Cardiac muscle cell (in vitro differentiated cells and primary cell): ENCODE measurements around the gene CRISPLD2. TPM values are rescaled to one million over a fixed set of nuclear protein-coding genes. Genes with fewer than 3 reads are reported as not detected.

ENCODE experiments used
- DNase-seq, 2 donors: peaks; one replicate each; pipeline versions ENCODE4 v3.0.0 to v3.0.0-alpha.2; 2010 to 2017; ENCODE audit warnings: low read depth in 1 of 2, low spot score in 1 of 2
- H3K27ac ChIP-seq: fragments of 200-600 bp; sonication (generic); 2 replicates; pipeline ENCODE4 v1.5.1; 2016
- H3K27me3 ChIP-seq: fragments of 200-600 bp; sonication (generic); 2 replicates; pipeline ENCODE4 v1.6.0; 2016; ENCODE audit warnings: control low read depth
- H3K36me3 ChIP-seq: fragments of 200-600 bp; sonication (generic); 2 replicates; pipeline ENCODE4 v1.5.1; 2016; ENCODE audit warnings: control low read depth
- H3K4me1 ChIP-seq: fragments of 200-600 bp; sonication (generic); 2 replicates; pipeline ENCODE4 v1.8.1; 2017; ENCODE audit warnings: low read depth, mild to moderate bottlenecking, mixed run types
- H3K4me3 ChIP-seq: fragments of 200-600 bp; sonication (generic); 2 replicates; pipeline ENCODE4 v1.5.1; 2016; ENCODE audit warnings: mild to moderate bottlenecking
- H3K9me3 ChIP-seq: fragments of 200-600 bp; sonication (generic); 2 replicates; pipeline ENCODE4 v1.5.1; 2017; ENCODE audit warnings: low read depth, mild to moderate bottlenecking, control low read depth
- CTCF ChIP-seq: IDR thresholded peaks from 2 replicates; pipeline ENCODE4 v1.5.1; 2012; ENCODE audit warnings: low read depth, mild to moderate bottlenecking, low read length
- polyA plus RNA-seq: library from polyadenylated mRNA; unstranded; fragments of >200 nt; fragmentation: Nextera tagmentation; extraction: Ambion mirVana; gene quantifications from 2 replicates; pipeline ENCODE4 v1.2.1, GENCODE V29; 2016
- total RNA-seq: library from RNA; depleted of rRNA; stranded (reverse); fragments of >200 nt; gene quantifications from 2 replicates; pipeline ENCODE4 v1.2.3, GENCODE V29; 2016

Gene CRISPLD2
- total and polyA plus RNA-seq, 2 experiments from 2014 or later: 0.91 to 1.7 TPM

DNA sequence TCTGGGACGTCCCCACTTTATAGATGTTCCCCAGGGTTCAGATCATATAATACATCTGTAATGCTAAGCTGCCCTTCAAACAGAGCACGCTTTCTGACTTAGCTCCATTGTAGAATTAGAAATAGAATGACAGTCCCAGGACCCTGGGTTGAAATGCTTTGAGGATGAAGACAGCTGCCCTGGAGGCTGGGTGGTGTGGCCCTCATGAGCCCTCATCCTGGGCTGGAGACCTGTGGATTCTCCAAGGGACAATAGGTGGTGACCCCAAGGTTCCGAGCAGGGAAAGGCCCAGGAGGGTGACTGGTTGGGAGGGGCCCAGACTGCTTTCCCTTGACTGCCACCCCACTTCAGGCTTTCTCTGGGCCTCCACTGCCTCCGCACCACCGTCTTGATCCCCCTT is 59.0 kb downstream of the CRISPLD2 start:
- Histone ChIP-seq H3K4me3 (no peak overlapping the region), H3K36me3 (no peaks in the 10 kb centered on the region), H3K27ac (no peak overlapping the region), H3K9me3 (no peaks in the 10 kb centered on the region), H3K27me3 (no peaks in the 10 kb centered on the region), H3K4me1 (no peaks in the 10 kb centered on the region)
- no peak for DNase-seq
- TF ChIP-seq CTCF: no peak

DNA sequence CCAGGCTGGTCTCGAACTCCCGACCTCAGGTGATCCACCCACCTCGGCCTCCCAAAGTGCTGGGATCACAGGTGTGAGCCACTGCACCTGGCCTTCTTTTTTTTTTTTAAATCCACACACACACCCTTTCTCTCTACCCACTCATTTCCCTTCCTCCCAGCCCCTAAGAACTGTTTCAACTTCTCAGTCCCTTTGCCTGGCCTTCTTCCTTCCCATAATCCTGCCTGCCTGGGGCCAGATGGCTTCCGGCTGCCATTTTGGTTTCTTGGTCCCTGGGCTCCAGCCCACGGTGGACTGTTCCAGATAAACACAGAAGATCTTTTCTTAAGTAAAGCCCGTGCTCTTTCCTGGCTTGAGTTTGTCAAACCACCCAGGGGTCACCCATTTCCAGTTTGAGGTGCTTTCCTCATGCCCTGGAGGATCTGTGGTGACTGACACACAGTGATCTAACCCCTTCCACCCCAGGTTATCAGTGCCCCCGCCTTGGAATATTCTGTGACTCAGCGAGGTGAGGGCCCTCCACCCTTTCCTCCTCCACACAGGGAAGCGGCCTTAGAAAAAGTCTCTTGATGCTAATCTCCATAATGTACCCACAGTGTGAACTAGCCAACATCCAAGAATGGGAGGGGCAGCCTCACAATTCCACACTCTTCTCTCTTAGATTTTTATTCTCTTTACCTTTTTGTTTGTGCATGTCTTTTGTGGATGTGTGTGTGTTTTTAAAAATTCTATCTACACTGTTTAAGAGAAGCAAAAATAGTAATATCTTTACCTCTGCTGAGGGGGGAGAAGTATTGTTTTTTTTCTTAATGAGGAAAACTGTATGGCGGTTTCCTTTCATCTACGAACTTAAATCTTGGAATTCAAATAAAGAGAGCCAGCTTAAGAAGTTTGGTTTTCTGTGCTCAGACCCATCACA is 60.0 kb downstream of the CRISPLD2 start:
- TF ChIP-seq CTCF: no peak
- DNase-seq: no peak

GRCh38 chr16:84881702-84882521 is 62.1 kb downstream of the CRISPLD2 start:
- H3K27me3 ChIP-seq: no peaks in the 10 kb centered on the region
- DNase-seq: peak in 1 of 2 donors; percentile 88
- no peaks in the 10 kb centered on the region for H3K36me3 ChIP-seq
- no peaks in the 10 kb centered on the region for H3K9me3 ChIP-seq
- TF ChIP-seq CTCF: no peak
- H3K4me1 ChIP-seq: no peaks in the 10 kb centered on the region
- H3K4me3 ChIP-seq: no peak overlapping the region
- H3K27ac ChIP-seq: no peak overlapping the region

More for the DNA sequence above, 60.0 kb downstream of the CRISPLD2 start:
- H3K27me3 ChIP-seq: no peaks in the 10 kb centered on the region
- H3K4me3 ChIP-seq: no peak overlapping the region
- H3K4me1 ChIP-seq: no peaks in the 10 kb centered on the region
- no peak overlapping the region for H3K27ac ChIP-seq
- no peaks in the 10 kb centered on the region for H3K9me3 ChIP-seq
- no peaks in the 10 kb centered on the region for H3K36me3 ChIP-seq

GRCh38 chr16:84883301-84883700 is 63.5 kb downstream of the CRISPLD2 start:
- no peaks in the 10 kb centered on the region for H3K36me3 ChIP-seq
- DNase-seq: peak in 1 of 2 donors; percentile 48
- no peaks in the 10 kb centered on the region for H3K9me3 ChIP-seq
- no peaks in the 10 kb centered on the region for H3K4me1 ChIP-seq
- no peak for TF ChIP-seq CTCF
- no peak overlapping the region for H3K27ac ChIP-seq
- H3K4me3 ChIP-seq: no peak overlapping the region
- H3K27me3 ChIP-seq: no peaks in the 10 kb centered on the region

GRCh38 chr16:84884246-84884595 is 64.4 kb downstream of the CRISPLD2 start:
- no peak overlapping the region for H3K4me3 ChIP-seq
- no peak overlapping the region for H3K27ac ChIP-seq
- H3K9me3 ChIP-seq: no peaks in the 10 kb centered on the region
- H3K36me3 ChIP-seq: no peaks in the 10 kb centered on the region
- no peak for TF ChIP-seq CTCF
- H3K27me3 ChIP-seq: no peaks in the 10 kb centered on the region
- DNase-seq: no peak
- no peaks in the 10 kb centered on the region for H3K4me1 ChIP-seq
